OCI-LY7 (cell line): ENCODE measurements around the gene MIPEP. TPM values are rescaled to one million over a fixed set of nuclear protein-coding genes. Genes with fewer than 3 reads are reported as not detected.

ENCODE experiments used
- BruUV-seq: library from RNA; stranded (reverse); fragments of 400-500 nt; replicated peaks from 2 replicates; lab custom pipeline; 2021; lab: Mats Ljungman, UMichigan
- CTCF ChIA-PET: fragments of 300-600 bp; sonication (Branson Sonifier 250); formaldehyde crosslinking; loops from one replicate; lab custom pipeline; 2022; ENCODE audit warnings: antibody characterized with exemption; ENCODE audit not compliant: unreplicated experiment; lab: Charles Lee
- POLR2A ChIA-PET: fragments of 300-600 bp; sonication (Branson Sonifier 250); formaldehyde crosslinking; loops from one replicate; lab custom pipeline; 2022; ENCODE audit warnings: antibody characterized with exemption; lab: Charles Lee
- DNase-seq: peaks from one replicate; pipeline ENCODE4 v3.0.0-alpha.2; 2015; ENCODE audit warnings: low spot score
- H2AFZ ChIP-seq: fragments of 200-600 bp; sonication (generic), shearing (Covaris generic); 2 replicates; pipeline ENCODE4 v1.6.1; 2014; ENCODE audit warnings: mild to moderate bottlenecking, antibody characterized with exemption, low read length, moderate library complexity
- H3K27ac ChIP-seq: fragments of 200-600 bp; sonication (generic); 2 replicates; pipeline ENCODE4 v1.5.1; 2014; ENCODE audit warnings: mixed run types, low read depth, mild to moderate bottlenecking, moderate library complexity, low read length, inconsistent platforms; ENCODE audit not compliant: poor library complexity, severe bottlenecking
- H3K36me3 ChIP-seq: fragments of 200-600 bp; sonication (generic); 2 replicates; pipeline ENCODE4 v1.6.1; 2014; ENCODE audit warnings: mild to moderate bottlenecking, antibody characterized with exemption, low read length, moderate library complexity, mixed read lengths; ENCODE audit not compliant: insufficient read depth
- H3K4me1 ChIP-seq: fragments of 200-600 bp; sonication (generic); 2 replicates; pipeline ENCODE4 v1.5.1; 2014; ENCODE audit warnings: mild to moderate bottlenecking, low read length; ENCODE audit not compliant: insufficient read depth, poor library complexity, severe bottlenecking
- H3K4me2 ChIP-seq: fragments of 200-600 bp; sonication (generic); 2 replicates; pipeline ENCODE4 v1.6.1; 2014; ENCODE audit warnings: mild to moderate bottlenecking, low read length
- H3K4me3 ChIP-seq: fragments of 200-600 bp; sonication (generic); 2 replicates; pipeline ENCODE4 v1.5.1; 2014; ENCODE audit warnings: mild to moderate bottlenecking, low read depth, low read length; ENCODE audit not compliant: poor library complexity, severe bottlenecking
- H3K79me2 ChIP-seq: fragments of 200-600 bp; sonication (generic); 2 replicates; pipeline ENCODE4 v1.6.1; 2016; ENCODE audit warnings: low read depth, mild to moderate bottlenecking, low read length, moderate library complexity, mixed read lengths; ENCODE audit not compliant: insufficient read depth
- H3K9me2 ChIP-seq: fragments of 200-600 bp; sonication (generic); 2 replicates; pipeline ENCODE4 v1.6.1; 2016; ENCODE audit warnings: mild to moderate bottlenecking, low read length, mixed read lengths; ENCODE audit not compliant: insufficient read depth
- H3K9me3 ChIP-seq: fragments of 200-600 bp; sonication (generic); 2 replicates; pipeline ENCODE4 v1.6.1; 2014; ENCODE audit warnings: mild to moderate bottlenecking, mixed run types, low read length, mixed read lengths
- H4K20me1 ChIP-seq: fragments of 200-600 bp; sonication (generic); 2 replicates; pipeline ENCODE4 v1.6.1; 2014; ENCODE audit warnings: mild to moderate bottlenecking, antibody characterized with exemption, low read length, moderate library complexity, mixed read lengths; ENCODE audit not compliant: insufficient read depth
- CTCF ChIP-seq: fragments of 200-600 bp; sonication (generic); conservative IDR thresholded peaks from 2 replicates; pipeline ENCODE4 v1.5.1; 2014; ENCODE audit warnings: mild to moderate bottlenecking, antibody characterized with exemption, low read length, moderate library complexity, mixed read lengths
- EZH2phosphoT487 ChIP-seq: fragments of 200-600 bp; sonication (generic); IDR thresholded peaks from 2 replicates; pipeline ENCODE4 v1.6.1; 2018; ENCODE audit warnings: low read depth, borderline replicate concordance, mild to moderate bottlenecking, mixed run types, antibody characterized with exemption, low read length, moderate library complexity, mixed read lengths
- intact Hi-C: fragments of 100-400 bp; cut with micrococcal nuclease; formaldehyde crosslinking; loops from one replicate; pipeline ENCODE4 v1.10.0; 2022; ENCODE audit not compliant: unreplicated experiment
- total RNA-seq, 2 experiments: library from RNA; depleted of rRNA in 1 of 2; stranded (reverse); fragments of >200 nt in 1 of 2; shearing (Covaris generic) in 1 of 2; gene quantifications; 2 replicates each; pipeline ENCODE4 v1.2.3, GENCODE V29; 2014 to 2022

Gene MIPEP
- total RNA-seq, 2 experiments from 2014 or later = 13.5 to 15.7 TPM

- H3K4me3 ChIP-seq = no peak overlapping the region
- TF ChIP-seq EZH2phosphoT487 (no peak), CTCF (no peak)
- H3K79me2 ChIP-seq = no peaks in the 10 kb centered on the region
- H3K4me2 ChIP-seq = no peak overlapping the region
- no peaks in the 10 kb centered on the region for H3K9me2 ChIP-seq
- no peak overlapping the region for H2AFZ ChIP-seq
- intact Hi-C loops = no loop called here
- ChIA-PET POLR2A (interaction anchor here (0.6 kb wide), 1 partner anchor 91 kb away, joined by 3 read pairs; no protein-coding TSS in a partner anchor), CTCF (no interaction called here)
- H4K20me1 ChIP-seq = no peaks in the 10 kb centered on the region
- no peaks in the 10 kb centered on the region for H3K36me3 ChIP-seq
- DNase-seq = no peak
- H3K27ac ChIP-seq = no peak overlapping the region
- peaks cover 17% of the 10 kb centered on the region for H3K4me1 ChIP-seq
- no peaks in the 10 kb centered on the region for H3K9me3 ChIP-seq
- no TSS peak for BruUV-seq
These were observed 134.7 kb downstream of the MIPEP start for GRCh38 chr13:23754506-23754905.

GRCh38 chr13:23753458-23753857, 135.7 kb downstream of the MIPEP start:
- H3K4me2 ChIP-seq = no peak overlapping the region
- ChIA-PET POLR2A (no interaction called here), CTCF (no interaction called here)
- no peak for DNase-seq
- no peaks in the 10 kb centered on the region for H3K9me3 ChIP-seq
- no peak overlapping the region for H3K4me3 ChIP-seq
- TF ChIP-seq EZH2phosphoT487 (no peak), CTCF (no peak)
- H2AFZ ChIP-seq = no peak overlapping the region
- H3K36me3 ChIP-seq = no peaks in the 10 kb centered on the region
- no peaks in the 10 kb centered on the region for H3K79me2 ChIP-seq
- H3K27ac ChIP-seq = no peak overlapping the region
- H3K4me1 ChIP-seq = peaks cover 17% of the 10 kb centered on the region
- no TSS peak for BruUV-seq
- H3K9me2 ChIP-seq = no peaks in the 10 kb centered on the region
- no peaks in the 10 kb centered on the region for H4K20me1 ChIP-seq
- intact Hi-C loops = no loop called here

DNA sequence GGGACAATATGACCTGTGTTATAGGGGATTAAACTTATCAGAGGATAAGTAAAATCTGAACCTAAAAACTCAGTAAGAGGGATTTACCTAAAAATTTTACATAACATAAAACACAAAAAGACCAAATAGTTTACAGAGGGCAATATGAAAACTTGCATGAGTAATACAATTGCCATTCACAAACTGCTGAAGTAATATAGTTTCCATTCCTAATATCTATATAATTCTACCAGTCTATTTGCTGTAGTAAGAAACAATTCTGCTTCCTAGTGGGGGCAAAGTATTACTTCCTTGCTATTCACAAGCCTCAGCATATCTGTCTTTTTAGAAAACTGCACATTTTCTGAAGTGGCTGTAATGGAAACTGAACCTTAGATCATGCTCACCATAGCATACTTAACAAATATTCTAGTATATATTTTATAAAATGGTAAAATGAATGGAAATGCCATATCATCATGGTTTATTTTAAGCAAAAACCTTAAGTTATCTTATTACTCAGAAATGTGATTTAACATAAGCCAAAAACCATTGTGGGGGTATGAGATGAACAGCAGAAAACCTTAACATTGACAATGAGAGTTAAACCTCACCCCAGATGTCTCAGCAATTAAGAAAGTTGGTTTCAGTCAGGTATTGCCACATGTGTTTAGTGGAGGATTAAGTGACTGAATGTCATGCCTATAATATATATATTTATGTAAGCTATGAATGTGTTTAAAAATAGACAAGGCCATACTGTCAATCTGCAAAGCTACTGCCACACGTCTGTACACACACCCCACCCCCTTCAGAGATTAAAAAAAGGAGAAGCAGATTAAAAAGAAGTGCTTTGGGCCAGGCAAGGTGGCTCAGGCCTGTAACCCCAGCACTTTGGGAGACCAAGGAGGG, 136.8 kb downstream of the MIPEP start:
- H3K36me3 ChIP-seq = no peaks in the 10 kb centered on the region
- H3K4me2 ChIP-seq = no peak overlapping the region
- H2AFZ ChIP-seq = no peak overlapping the region
- no peaks in the 10 kb centered on the region for H3K9me3 ChIP-seq
- H3K9me2 ChIP-seq = no peaks in the 10 kb centered on the region
- H3K79me2 ChIP-seq = no peaks in the 10 kb centered on the region
- H3K27ac ChIP-seq = no peak overlapping the region
- BruUV-seq = no TSS peak
- TF ChIP-seq EZH2phosphoT487 (no peak), CTCF (no peak)
- intact Hi-C loops = no loop called here
- POLR2A ChIA-PET = interaction anchor here (0.6 kb wide), 1 partner anchor 67 kb away, joined by 3 read pairs; no protein-coding TSS in a partner anchor
- no peaks in the 10 kb centered on the region for H4K20me1 ChIP-seq
- CTCF ChIA-PET = no interaction called here
- no peak overlapping the region for H3K4me3 ChIP-seq
- DNase-seq = peak; percentile 41
- peaks cover 17% of the 10 kb centered on the region for H3K4me1 ChIP-seq
